ENCODE measurements around the gene NAALADL2. TPM values are rescaled to one million over a fixed set of nuclear protein-coding genes. Genes with fewer than 3 reads are reported as not detected.
"Not testable (repeated sequence)": the region's sequence is repeated elsewhere in the genome, so short reads cannot be mapped to it uniquely, and the experiment has no call there.

Gene NAALADL2
- polyA plus RNA-seq, 1 donor from 2014 or later = 1.6 TPM

DNA sequence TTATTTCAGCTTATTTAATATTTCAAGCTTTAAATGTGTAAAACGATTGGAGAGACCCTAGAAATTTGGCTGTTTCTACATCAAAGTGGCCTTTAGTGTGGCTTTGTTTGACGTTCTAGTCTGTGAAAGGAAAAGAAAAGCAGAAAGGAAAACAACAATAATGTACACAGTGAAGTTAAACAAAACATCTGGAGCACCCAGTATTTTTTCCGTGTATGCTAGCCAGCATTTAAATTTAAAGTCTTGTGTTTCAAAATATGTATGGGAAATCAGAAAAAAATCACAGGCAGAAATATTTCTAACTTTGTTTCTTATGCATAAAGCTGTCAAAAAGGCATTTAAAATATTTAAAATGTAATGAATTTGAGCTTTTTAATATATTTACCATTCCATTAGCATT is 218.1 kb downstream of the NAALADL2 start:
- no peak overlapping the region for H2AFZ ChIP-seq (ENCODE audit: low read depth, low read length)
- H3K79me2 ChIP-seq (replicated peaks; ENCODE audit: insufficient read depth, low read length) = no peaks in the 10 kb centered on the region
- no peaks in the 10 kb centered on the region for H3F3A ChIP-seq (ENCODE audit: insufficient read depth, low read length, poor library complexity, severe bottlenecking)
- TF ChIP-seq MXI1 (conservative IDR thresholded peaks at IDR 0.05; ENCODE audit: poor library complexity, severe bottlenecking) (no peak), EP300 (conservative IDR thresholded peaks at IDR 0.05; ENCODE audit: poor library complexity, severe bottlenecking) (no peak), SMC3 (conservative IDR thresholded peaks at IDR 0.05; ENCODE audit: poor library complexity) (no peak), RAD21 (conservative IDR thresholded peaks at IDR 0.05) (no peak), POLR2AphosphoS5 (IDR thresholded peaks at IDR 0.05) (no peak)
- TF ChIP-seq, protein P1, sequence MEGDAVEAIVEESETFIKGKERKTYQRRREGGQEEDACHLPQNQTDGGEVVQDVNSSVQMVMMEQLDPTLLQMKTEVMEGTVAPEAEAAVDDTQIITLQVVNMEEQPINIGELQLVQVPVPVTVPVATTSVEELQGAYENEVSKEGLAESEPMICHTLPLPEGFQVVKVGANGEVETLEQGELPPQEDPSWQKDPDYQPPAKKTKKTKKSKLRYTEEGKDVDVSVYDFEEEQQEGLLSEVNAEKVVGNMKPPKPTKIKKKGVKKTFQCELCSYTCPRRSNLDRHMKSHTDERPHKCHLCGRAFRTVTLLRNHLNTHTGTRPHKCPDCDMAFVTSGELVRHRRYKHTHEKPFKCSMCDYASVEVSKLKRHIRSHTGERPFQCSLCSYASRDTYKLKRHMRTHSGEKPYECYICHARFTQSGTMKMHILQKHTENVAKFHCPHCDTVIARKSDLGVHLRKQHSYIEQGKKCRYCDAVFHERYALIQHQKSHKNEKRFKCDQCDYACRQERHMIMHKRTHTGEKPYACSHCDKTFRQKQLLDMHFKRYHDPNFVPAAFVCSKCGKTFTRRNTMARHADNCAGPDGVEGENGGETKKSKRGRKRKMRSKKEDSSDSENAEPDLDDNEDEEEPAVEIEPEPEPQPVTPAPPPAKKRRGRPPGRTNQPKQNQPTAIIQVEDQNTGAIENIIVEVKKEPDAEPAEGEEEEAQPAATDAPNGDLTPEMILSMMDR (IDR thresholded peaks at IDR 0.05; ENCODE audit: poor library complexity, severe bottlenecking) = no peak
- no peak overlapping the region for H3K9ac ChIP-seq (ENCODE audit: low read length)
- no peaks in the 10 kb centered on the region for H3K9me3 ChIP-seq (ENCODE audit: low read length)
- no peak overlapping the region for H3K27ac ChIP-seq (ENCODE audit: low read length)
- H3K4me2 ChIP-seq (ENCODE audit: low read length) = no peak overlapping the region
- H3K36me3 ChIP-seq (ENCODE audit: insufficient read depth, low read length) = no peaks in the 10 kb centered on the region
- H4K20me1 ChIP-seq (ENCODE audit: insufficient read depth) = no peaks in the 10 kb centered on the region
- H3K27me3 ChIP-seq (ENCODE audit: insufficient read depth, low read depth, low read length) = no peaks in the 10 kb centered on the region
- no peak overlapping the region for H3K4me3 ChIP-seq (ENCODE audit: low read length)
- no peaks in the 10 kb centered on the region for H3K9me2 ChIP-seq (ENCODE audit: insufficient read depth, low read length)

DNA sequence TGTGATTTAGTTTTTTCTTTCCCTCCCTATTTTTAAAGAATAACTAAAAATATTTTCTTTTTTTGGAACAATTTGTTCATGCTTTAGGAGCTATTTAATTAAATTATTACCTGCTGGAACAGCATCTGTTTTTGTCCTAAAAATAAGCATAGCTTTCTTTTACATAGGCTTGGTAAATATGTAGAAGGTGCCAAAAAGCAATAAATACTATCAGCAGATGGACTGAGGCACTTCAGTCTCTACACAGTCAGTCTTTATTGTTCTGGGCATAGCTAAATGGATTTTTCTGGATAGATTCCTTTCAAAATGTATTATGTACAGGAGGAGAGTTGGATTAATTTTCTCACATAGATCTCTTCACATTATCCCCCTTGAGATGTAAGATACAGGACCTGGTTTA is 223.5 kb downstream of the NAALADL2 start:
- H3K36me3 ChIP-seq (ENCODE audit: insufficient read depth, low read length) = no peaks in the 10 kb centered on the region
- no peak overlapping the region for H2AFZ ChIP-seq (ENCODE audit: low read depth, low read length)
- H3K27me3 ChIP-seq (ENCODE audit: insufficient read depth, low read depth, low read length) = no peaks in the 10 kb centered on the region
- H3K9me3 ChIP-seq (ENCODE audit: low read length) = no peaks in the 10 kb centered on the region
- H4K20me1 ChIP-seq (ENCODE audit: insufficient read depth) = no peaks in the 10 kb centered on the region
- TF ChIP-seq RAD21 (conservative IDR thresholded peaks at IDR 0.05) (no peak), TAF1 (IDR thresholded peaks at IDR 0.05; ENCODE audit: low read depth) (no peak), POLR2AphosphoS5 (IDR thresholded peaks at IDR 0.05) (no peak), SMC3 (conservative IDR thresholded peaks at IDR 0.05; ENCODE audit: poor library complexity) (no peak)
- TF ChIP-seq, protein P1 (IDR thresholded peaks at IDR 0.05; ENCODE audit: poor library complexity, severe bottlenecking) = no peak
- H3K4me2 ChIP-seq (ENCODE audit: low read length) = no peak overlapping the region
- H3F3A ChIP-seq (ENCODE audit: insufficient read depth, low read length, poor library complexity, severe bottlenecking) = no peaks in the 10 kb centered on the region
- no peak overlapping the region for H3K9ac ChIP-seq (ENCODE audit: low read length)
- no peak overlapping the region for H3K4me3 ChIP-seq (ENCODE audit: low read length)
- no peak overlapping the region for H3K27ac ChIP-seq (ENCODE audit: low read length)
- no peaks in the 10 kb centered on the region for H3K9me2 ChIP-seq (ENCODE audit: insufficient read depth, low read length)
- H3K79me2 ChIP-seq (replicated peaks; ENCODE audit: insufficient read depth, low read length) = no peaks in the 10 kb centered on the region

DNA sequence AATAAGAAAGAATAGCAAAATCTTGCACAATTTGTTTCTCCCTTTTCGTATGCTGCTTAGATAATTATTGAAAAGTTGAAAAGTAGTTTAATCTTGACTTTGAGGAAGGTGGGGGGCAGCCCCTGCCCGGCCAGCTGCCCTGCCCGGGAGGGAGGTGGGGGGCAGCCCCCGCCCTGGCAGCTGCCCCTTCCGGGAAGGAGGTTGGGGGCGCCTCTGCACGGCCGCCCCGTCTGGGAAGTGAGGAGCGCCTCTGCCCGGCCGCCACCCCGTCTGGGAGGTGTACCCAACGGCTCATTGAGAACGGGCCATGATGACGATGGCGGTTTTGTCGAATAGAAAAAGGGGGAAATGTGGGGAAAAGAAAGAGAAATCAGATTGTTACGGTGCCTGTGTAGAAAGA is 228.0 kb downstream of the NAALADL2 start:
- H3K9me3 ChIP-seq (ENCODE audit: low read length); H3K4me2 ChIP-seq (ENCODE audit: low read length); H3K9me2 ChIP-seq (ENCODE audit: insufficient read depth, low read length); H3K4me3 ChIP-seq (ENCODE audit: low read length); H3K9ac ChIP-seq (ENCODE audit: low read length); H2AFZ ChIP-seq (ENCODE audit: low read depth, low read length); H3F3A ChIP-seq (ENCODE audit: insufficient read depth, low read length, poor library complexity, severe bottlenecking); H3K36me3 ChIP-seq (ENCODE audit: insufficient read depth, low read length); H3K27me3 ChIP-seq (ENCODE audit: insufficient read depth, low read depth, low read length); H3K79me2 ChIP-seq (replicated peaks; ENCODE audit: insufficient read depth, low read length); H4K20me1 ChIP-seq (ENCODE audit: insufficient read depth); H3K27ac ChIP-seq (ENCODE audit: low read length): not testable (repeated sequence)
